ENCODE results near the gene FSHR.

FSHR gene

DNA sequence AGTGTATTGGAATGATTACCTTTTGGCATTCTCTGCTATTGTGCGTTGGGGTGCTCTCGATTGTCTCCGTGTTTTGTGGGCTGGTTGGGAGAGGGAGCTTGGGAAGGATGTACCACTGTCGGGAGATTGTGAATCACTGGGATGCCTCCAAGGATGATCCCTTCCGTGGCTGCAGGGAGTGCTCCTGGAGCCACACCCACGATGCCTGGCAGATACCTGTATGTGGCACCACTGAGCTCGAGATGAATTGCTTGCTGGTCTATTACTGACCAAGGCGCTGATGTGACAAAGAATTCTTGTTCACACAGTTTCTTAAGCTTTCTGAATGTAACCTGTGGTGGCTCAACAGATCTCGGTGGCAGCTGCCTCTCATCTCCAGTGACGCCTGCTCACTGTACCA lies 239.1 kb downstream of the FSHR start:
- H3K9me3 ChIP-seq (ENCODE audit: control insufficient read depth, insufficient read depth, low read depth, low read length), result 0 out of 2 replicates have a peak, but pooled peaks cover 3% of the 10 kb centered on the region

DNA sequence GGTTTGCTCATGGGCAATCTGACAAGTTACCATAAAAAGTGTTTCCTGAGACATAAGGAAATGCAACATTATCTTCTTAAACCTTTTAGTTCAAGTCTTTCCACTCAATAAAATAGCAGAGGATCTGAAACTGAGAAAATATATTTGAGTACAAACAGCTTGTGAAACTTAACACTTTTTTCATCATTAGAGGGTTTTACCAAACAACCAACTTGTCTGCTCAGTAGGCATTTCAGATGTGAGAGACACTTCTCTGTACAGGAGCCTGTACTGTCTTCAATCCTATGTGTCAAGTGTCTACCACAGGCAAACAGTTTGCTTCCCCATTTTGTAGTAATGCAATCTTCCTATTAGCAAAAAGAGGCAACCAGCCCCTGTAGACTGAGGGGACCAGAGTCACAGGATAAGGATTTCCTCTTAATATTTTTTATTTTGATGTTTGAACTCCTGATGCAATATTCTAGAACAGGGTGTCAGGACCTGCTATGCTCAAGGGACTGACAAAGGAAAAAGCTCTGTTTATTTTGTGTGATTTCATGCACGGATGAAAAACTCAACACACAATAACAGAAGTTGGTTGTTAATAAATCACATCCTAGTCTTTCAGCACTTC lies 239.7 kb downstream of the FSHR start:
- Histone ChIP-seq H3K9me3 (ENCODE audit: control insufficient read depth, insufficient read depth, low read depth, low read length) (0 out of 2 replicates have a peak, but pooled peaks cover 3% of the 10 kb centered on the region), H3K4me1 (ENCODE audit: control insufficient read depth, insufficient read depth, low read length) (no peaks in the 10 kb centered on the region), H3K27ac (ENCODE audit: low read depth, low read length) (no peak overlapping the region), H3K9ac (ENCODE audit: low read length) (no peak overlapping the region), H3K36me3 (ENCODE audit: control insufficient read depth, insufficient read depth, low read length) (no peaks in the 10 kb centered on the region), H3K27me3 (ENCODE audit: control insufficient read depth, insufficient read depth, low read length) (no peaks in the 10 kb centered on the region), H3K4me3 (ENCODE audit: low read depth, low read length) (no peak overlapping the region)

More for the DNA sequence above, 239.1 kb downstream of the FSHR start:
- Histone ChIP-seq H3K4me3 (ENCODE audit: low read depth, low read length) (no peak overlapping the region), H3K9ac (ENCODE audit: low read length) (no peak overlapping the region), H3K27me3 (ENCODE audit: control insufficient read depth, insufficient read depth, low read length) (no peaks in the 10 kb centered on the region), H3K27ac (ENCODE audit: low read depth, low read length) (no peak overlapping the region), H3K36me3 (ENCODE audit: control insufficient read depth, insufficient read depth, low read length) (no peaks in the 10 kb centered on the region), H3K4me1 (ENCODE audit: control insufficient read depth, insufficient read depth, low read length) (no peaks in the 10 kb centered on the region)
